ENCODE results near the gene DIAPH3. TPM values are rescaled to one million over a fixed set of nuclear protein-coding genes. Genes with fewer than 3 reads are reported as not detected.

Gene DIAPH3
- total RNA-seq, 1 experiment from 2014 or later: 27.6 TPM

- ChIA-PET POLR2A (interaction anchor here (1.1 kb wide), 2 partner anchors 45 to 97 kb away, joined by 3 to 4 read pairs; no protein-coding TSS in a partner anchor), CTCF (interaction anchor here (0.8 to 1.9 kb wide), 5 partner anchors 9 to 484 kb away, joined by 3 to 6 read pairs (median 3); no protein-coding TSS in a partner anchor)
- DNase-seq (ENCODE audit: low spot score): no peak
- Mint-ChIP-seq H3K27ac (peak overlapping the region; percentile 96), H3K9me3 (peaks cover 6% of the 10 kb centered on the region), H3K27me3 (ENCODE audit: low read depth) (no peaks in the 10 kb centered on the region), H3K4me1 (peaks cover 37% of the 10 kb centered on the region), H3K4me3 (peak overlapping the region; percentile 92), H3K36me3 (peaks cover 15% of the 10 kb centered on the region)
- TF ChIP-seq TP53 (CRISPR knock-in tag; IDR thresholded peaks at IDR 0.05) (no peak), EMX1 (CRISPR knock-in tag; IDR thresholded peaks at IDR 0.05) (no peak), ZNF396 (CRISPR knock-in tag; IDR thresholded peaks at IDR 0.05; ENCODE audit: borderline replicate concordance) (no peak), ZNF423 (CRISPR knock-in tag; IDR thresholded peaks at IDR 0.05) (no peak), SMAD4 (CRISPR knock-in tag; IDR thresholded peaks at IDR 0.05) (no peak), ETV6 (CRISPR knock-in tag; IDR thresholded peaks at IDR 0.05) (no peak)
- TF ChIP-seq, protein P1, sequence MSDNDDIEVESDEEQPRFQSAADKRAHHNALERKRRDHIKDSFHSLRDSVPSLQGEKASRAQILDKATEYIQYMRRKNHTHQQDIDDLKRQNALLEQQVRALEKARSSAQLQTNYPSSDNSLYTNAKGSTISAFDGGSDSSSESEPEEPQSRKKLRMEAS (CRISPR knock-in tag; IDR thresholded peaks at IDR 0.05): peak; percentile 72; the same call in 1 of the 2 replicates
- peak; percentile 22 for ATAC-seq
Observed at GRCh38 chr13:60164234-60164889, 634 bp upstream of the DIAPH3 start.

DNA sequence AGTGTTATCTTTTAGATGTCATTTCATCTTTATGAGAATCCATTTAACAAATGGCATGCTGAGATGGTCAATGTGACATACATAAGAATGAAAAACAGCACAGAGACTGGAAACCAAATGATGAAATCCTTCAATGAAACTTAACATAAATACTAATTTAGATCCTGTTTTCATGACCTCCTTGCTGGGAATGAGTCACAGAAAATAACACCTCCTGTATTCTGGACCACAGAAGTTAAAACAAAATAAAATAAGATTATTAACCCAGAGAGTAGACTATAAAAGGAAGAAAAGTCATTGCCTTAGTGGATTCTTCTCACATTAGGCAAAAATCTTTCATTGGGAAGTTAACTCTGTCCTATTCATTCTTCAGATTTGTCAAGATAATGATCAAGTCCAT lies 1.6 kb downstream of the DIAPH3 start:
- Mint-ChIP-seq H3K4me3 (peak overlapping the region; percentile 92), H3K36me3 (peaks cover 23% of the 10 kb centered on the region), H3K27me3 (ENCODE audit: low read depth) (no peaks in the 10 kb centered on the region), H3K27ac (no peak overlapping the region), H3K4me1 (peaks cover 49% of the 10 kb centered on the region), H3K9me3 (peaks cover 10% of the 10 kb centered on the region)
- ChIA-PET POLR2A (no interaction called here), CTCF (no interaction called here)
- no peak for DNase-seq (ENCODE audit: low spot score)
- no peak for ATAC-seq
- TF ChIP-seq NFE2L1 (CRISPR knock-in tag; IDR thresholded peaks at IDR 0.05): no peak
- TF ChIP-seq E2F1 (CRISPR knock-in tag; IDR thresholded peaks at IDR 0.05): no peak
- no peak for TF ChIP-seq SOX15 (CRISPR knock-in tag; IDR thresholded peaks at IDR 0.05)
- no peak for TF ChIP-seq RELA (CRISPR knock-in tag; IDR thresholded peaks at IDR 0.05; ENCODE audit: borderline replicate concordance)
- TF ChIP-seq, protein P2, sequence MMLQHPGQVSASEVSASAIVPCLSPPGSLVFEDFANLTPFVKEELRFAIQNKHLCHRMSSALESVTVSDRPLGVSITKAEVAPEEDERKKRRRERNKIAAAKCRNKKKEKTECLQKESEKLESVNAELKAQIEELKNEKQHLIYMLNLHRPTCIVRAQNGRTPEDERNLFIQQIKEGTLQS (CRISPR knock-in tag; conservative IDR thresholded peaks at IDR 0.05): no peak
- TF ChIP-seq, protein P3, sequence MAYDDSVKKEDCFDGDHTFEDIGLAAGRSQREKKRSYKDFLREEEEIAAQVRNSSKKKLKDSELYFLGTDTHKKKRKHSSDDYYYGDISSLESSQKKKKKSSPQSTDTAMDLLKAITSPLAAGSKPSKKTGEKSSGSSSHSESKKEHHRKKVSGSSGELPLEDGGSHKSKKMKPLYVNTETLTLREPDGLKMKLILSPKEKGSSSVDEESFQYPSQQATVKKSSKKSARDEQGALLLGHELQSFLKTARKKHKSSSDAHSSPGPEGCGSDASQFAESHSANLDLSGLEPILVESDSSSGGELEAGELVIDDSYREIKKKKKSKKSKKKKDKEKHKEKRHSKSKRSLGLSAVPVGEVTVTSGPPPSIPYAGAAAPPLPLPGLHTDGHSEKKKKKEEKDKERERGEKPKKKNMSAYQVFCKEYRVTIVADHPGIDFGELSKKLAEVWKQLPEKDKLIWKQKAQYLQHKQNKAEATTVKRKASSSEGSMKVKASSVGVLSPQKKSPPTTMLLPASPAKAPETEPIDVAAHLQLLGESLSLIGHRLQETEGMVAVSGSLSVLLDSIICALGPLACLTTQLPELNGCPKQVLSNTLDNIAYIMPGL (CRISPR knock-in tag; IDR thresholded peaks at IDR 0.05): no peak
- TF ChIP-seq JAZF1 (CRISPR knock-in tag; IDR thresholded peaks at IDR 0.05): no peak

DNA sequence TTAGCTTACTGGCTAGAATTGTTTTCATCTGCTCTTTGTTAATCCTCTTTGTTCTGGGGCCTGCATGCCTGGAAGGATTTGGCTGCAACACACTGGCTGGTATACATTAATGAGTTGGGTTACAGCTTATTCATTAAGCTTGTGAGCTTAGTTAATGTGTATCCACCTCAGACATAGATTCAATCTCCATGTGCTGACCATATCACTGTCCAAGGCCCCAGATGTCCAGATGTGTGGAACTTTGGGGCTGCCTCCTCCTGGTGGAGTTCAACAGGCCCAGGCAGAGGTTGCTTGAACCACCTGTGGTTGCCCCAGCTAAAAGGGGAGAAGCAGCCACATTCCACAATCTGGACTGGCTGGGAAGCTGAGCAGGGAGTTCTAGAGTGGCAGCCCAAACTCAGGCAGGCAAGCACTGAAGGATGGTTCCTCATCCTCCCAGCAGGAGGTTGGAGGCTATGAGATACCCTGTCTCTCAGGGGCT lies 5.4 kb downstream of the DIAPH3 start:
- CTCF ChIA-PET: no interaction called here
- peak overlapping the region; percentile 77 for H3K27ac Mint-ChIP-seq

More for the DNA sequence above, 5.4 kb downstream of the DIAPH3 start:
- Mint-ChIP-seq H3K9me3 (peaks cover 10% of the 10 kb centered on the region), H3K4me1 (peaks cover 37% of the 10 kb centered on the region), H3K36me3 (peaks cover 23% of the 10 kb centered on the region), H3K27me3 (ENCODE audit: low read depth) (no peaks in the 10 kb centered on the region), H3K4me3 (no peak overlapping the region)
- DNase-seq (ENCODE audit: low spot score) (no peak), ATAC-seq (peak; percentile 55)
- POLR2A ChIA-PET: no interaction called here
- TF ChIP-seq ZNF219 (CRISPR knock-in tag; IDR thresholded peaks at IDR 0.05; ENCODE audit: borderline replicate concordance) (no peak), TP53 (CRISPR knock-in tag; IDR thresholded peaks at IDR 0.05) (no peak), CREB1 (CRISPR knock-in tag; IDR thresholded peaks at IDR 0.05) (no peak), FOXP1 (CRISPR knock-in tag; IDR thresholded peaks at IDR 0.05; ENCODE audit: borderline replicate concordance) (no peak), RORB (CRISPR knock-in tag; IDR thresholded peaks at IDR 0.05) (no peak), ZNF138 (CRISPR knock-in tag; conservative IDR thresholded peaks at IDR 0.05) (no peak), ELF4 (CRISPR knock-in tag; IDR thresholded peaks at IDR 0.05; ENCODE audit: low read depth) (no peak), MXD4 (CRISPR knock-in tag; IDR thresholded peaks at IDR 0.05; ENCODE audit: borderline replicate concordance) (no peak), SMAD4 (CRISPR knock-in tag; IDR thresholded peaks at IDR 0.05) (no peak), SOX15 (CRISPR knock-in tag; IDR thresholded peaks at IDR 0.05) (no peak)
- TF ChIP-seq, protein P4, sequence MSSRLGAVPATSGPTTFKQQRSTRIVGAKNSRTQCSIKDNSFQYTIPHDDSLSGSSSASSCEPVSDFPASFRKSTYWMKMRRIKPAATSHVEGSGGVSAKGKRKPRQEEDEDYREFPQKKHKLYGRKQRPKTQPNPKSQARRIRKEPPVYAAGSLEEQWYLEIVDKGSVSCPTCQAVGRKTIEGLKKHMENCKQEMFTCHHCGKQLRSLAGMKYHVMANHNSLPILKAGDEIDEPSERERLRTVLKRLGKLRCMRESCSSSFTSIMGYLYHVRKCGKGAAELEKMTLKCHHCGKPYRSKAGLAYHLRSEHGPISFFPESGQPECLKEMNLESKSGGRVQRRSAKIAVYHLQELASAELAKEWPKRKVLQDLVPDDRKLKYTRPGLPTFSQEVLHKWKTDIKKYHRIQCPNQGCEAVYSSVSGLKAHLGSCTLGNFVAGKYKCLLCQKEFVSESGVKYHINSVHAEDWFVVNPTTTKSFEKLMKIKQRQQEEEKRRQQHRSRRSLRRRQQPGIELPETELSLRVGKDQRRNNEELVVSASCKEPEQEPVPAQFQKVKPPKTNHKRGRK (CRISPR knock-in tag; IDR thresholded peaks at IDR 0.05; ENCODE audit: borderline replicate concordance): no peak
- TF ChIP-seq, protein P5, sequence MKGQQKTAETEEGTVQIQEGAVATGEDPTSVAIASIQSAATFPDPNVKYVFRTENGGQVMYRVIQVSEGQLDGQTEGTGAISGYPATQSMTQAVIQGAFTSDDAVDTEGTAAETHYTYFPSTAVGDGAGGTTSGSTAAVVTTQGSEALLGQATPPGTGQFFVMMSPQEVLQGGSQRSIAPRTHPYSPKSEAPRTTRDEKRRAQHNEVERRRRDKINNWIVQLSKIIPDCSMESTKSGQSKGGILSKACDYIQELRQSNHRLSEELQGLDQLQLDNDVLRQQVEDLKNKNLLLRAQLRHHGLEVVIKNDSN (CRISPR knock-in tag; IDR thresholded peaks at IDR 0.05): no peak
- TF ChIP-seq, protein P6, sequence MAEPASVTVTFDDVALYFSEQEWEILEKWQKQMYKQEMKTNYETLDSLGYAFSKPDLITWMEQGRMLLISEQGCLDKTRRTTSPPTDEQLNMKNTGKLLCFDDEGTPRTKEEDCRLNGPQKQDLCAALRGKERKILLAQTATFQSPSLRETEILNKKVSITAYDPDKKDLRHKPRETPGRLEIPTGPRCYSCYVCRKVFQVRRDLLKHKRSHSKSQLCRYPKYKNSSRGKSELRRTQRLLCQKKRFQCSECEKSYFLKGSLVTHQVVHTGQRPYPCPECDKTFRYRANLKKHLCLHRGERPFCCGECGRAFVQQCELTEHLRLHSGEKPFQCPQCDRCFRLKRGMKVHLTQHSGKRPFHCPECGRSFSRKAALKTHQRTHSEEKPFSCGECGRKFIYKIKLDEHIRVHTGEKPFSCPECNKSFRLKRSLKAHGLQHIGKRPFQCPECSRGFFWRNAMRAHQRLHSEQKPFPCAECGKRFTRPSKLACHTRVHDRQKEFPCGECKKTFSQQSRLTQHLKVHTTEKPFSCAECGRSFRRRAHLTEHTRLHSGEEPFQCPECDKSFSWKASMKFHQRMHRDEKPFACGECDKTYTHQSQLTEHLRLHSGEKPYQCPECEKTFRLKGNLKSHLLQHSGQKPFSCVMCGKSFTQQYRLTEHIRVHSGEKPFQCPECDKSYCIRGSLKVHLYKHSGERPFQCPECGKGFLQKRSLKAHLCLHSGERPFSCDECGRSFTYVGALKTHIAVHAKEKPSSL (CRISPR knock-in tag; conservative IDR thresholded peaks at IDR 0.05): no peak

Data from WTC11 (cell line).